SHP77 treated with DMSO at 0.1 percent for 48 hours (cell line): ENCODE measurements around the gene TMEM86B.

ENCODE experiments used
- DNase-seq: peaks from one replicate; lab custom pipeline; 2025; lab: John Stamatoyannopoulos, UW

The TMEM86B gene

GRCh38 chr19:55257461-55258420 lies 29.2 kb upstream of the TMEM86B start:
- no peak for DNase-seq

GRCh38 chr19:55256562-55257460 lies 28.2 kb upstream of the TMEM86B start:
- DNase-seq = no peak

GRCh38 chr19:55255618-55256423 lies 27.3 kb upstream of the TMEM86B start:
- no peak for DNase-seq

GRCh38 chr19:55254625-55254977 lies 26.0 kb upstream of the TMEM86B start:
- DNase-seq = no peak

- no peak for DNase-seq
Measured at GRCh38 chr19:55253842-55254624, 25.5 kb upstream of the TMEM86B start.

- DNase-seq = no peak
Measured at GRCh38 chr19:55252760-55253663, 24.4 kb upstream of the TMEM86B start.

GRCh38 chr19:55251341-55252081 lies 22.9 kb upstream of the TMEM86B start:
- DNase-seq = no peak

GRCh38 chr19:55250262-55251036 lies 21.9 kb upstream of the TMEM86B start:
- no peak for DNase-seq

GRCh38 chr19:55249841-55250240 lies 21.3 kb upstream of the TMEM86B start:
- no peak for DNase-seq

- no peak for DNase-seq
Measured at GRCh38 chr19:55248704-55249103, 20.1 kb upstream of the TMEM86B start.

GRCh38 chr19:55248166-55248675 lies 19.7 kb upstream of the TMEM86B start:
- no peak for DNase-seq

GRCh38 chr19:55247621-55248099 lies 19.1 kb upstream of the TMEM86B start:
- DNase-seq = no peak

GRCh38 chr19:55246462-55247451 lies 18.2 kb upstream of the TMEM86B start:
- DNase-seq = no peak

- no peak for DNase-seq
Measured at GRCh38 chr19:55245236-55245904, 16.8 kb upstream of the TMEM86B start.

GRCh38 chr19:55244004-55244680 lies 15.6 kb upstream of the TMEM86B start:
- DNase-seq = no peak

GRCh38 chr19:55242517-55242916 lies 14.0 kb upstream of the TMEM86B start:
- no peak for DNase-seq
